Measurements from ENCODE around the gene BRWD1.
"Not testable (repeated sequence)": the region's sequence is repeated elsewhere in the genome, so short reads cannot be mapped to it uniquely, and the experiment has no call there.

BRWD1 gene

DNA sequence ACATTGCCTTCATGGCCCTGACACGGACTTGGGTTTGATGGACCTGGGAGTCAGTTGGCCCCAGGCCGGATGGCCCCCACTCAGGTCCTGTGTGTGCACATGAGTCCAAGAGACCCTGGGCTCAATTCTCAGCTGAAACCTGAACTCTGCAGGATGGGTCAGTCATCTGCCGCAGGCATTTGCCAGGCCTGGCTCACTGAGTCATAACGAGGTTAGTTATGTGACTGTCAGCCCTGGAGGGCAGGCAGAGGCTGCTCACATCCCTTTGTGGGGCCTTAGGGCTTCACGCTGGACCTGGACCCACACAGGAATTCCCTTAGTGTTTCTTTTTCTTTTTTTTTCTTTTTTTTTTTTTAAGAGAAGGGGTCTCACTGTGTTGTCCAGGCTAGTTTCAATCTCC is 176.7 kb downstream of the BRWD1 start:
- no peak overlapping the region for H3K4me3 ChIP-seq (replicated peaks; ENCODE audit: low read depth, low read length)
- TF ChIP-seq CTCF (IDR thresholded peaks at IDR 0.05; ENCODE audit: low read depth, low read length, missing control alignments), result no peak
- no peak for DNase-seq (ENCODE audit: extremely low read depth, low read depth)

DNA sequence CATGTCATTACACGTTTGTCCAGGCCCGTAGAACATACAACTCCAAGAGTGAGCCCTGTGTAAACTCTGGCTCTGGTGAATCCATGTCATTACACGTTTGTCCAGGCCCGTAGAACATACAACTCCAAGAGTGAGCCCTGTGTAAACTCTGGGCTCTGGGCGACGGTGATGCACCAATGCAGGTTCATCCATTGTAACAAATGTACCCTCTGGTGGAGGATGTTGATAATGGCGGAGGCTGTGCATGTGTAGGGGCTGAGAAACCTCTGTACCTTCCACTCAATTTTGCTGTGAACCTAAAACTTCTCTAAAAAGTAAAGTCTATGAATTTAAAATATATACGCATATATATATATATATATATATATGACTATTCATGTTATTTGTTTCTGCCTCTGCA is 177.3 kb downstream of the BRWD1 start:
- H3K4me3 ChIP-seq (replicated peaks; ENCODE audit: low read depth, low read length); DNase-seq (ENCODE audit: extremely low read depth, low read depth): not testable (repeated sequence)
- peak; percentile 20 for TF ChIP-seq CTCF (IDR thresholded peaks at IDR 0.05; ENCODE audit: low read depth, low read length, missing control alignments)

DNA sequence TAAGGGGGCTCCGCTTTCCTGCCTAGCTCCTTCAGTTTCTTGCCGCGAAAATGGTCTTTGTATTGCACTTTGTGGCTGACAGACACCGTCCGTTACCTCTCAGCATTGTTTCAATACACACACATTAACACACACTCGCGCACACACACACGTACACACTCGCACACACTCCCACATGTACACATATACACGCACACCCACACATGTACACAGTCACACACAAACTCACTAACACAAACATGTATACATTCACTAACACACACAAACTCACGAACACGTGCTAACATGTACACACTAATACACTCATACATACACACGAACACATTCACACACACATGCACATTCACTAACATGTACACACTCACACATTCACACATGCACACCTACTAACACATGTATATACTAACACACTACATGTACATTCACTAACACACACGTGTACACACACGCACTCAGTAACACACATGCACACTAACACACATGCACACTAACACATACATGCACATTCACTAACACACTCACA is 179.1 kb downstream of the BRWD1 start:
- no peak overlapping the region for H3K4me3 ChIP-seq (replicated peaks; ENCODE audit: low read depth, low read length)
- no peak for TF ChIP-seq CTCF (IDR thresholded peaks at IDR 0.05; ENCODE audit: low read depth, low read length, missing control alignments)
- no peak for DNase-seq (ENCODE audit: extremely low read depth, low read depth)
